ENCODE data around the gene CXorf58. TPM values are rescaled to one million over a fixed set of nuclear protein-coding genes. Genes with fewer than 3 reads are reported as not detected.

The CXorf58 gene
- polyA plus RNA-seq, 4 donors, result 0.04 to 0.54 (median 0.13) TPM; not detected in 1

GRCh38 chrX:23879380-23880090, 28.3 kb upstream of the CXorf58 start:
- WGBS, 3 donors, result 11 to 41% (median 17%) methylated on average over 2 of the region's 2 CpGs
- Histone ChIP-seq H3K27ac (ENCODE audit: low read depth in 1 of 3, low read length in 2 of 3) (peak overlapping the region in 2 of 3 donors; percentile 35 to 50), H3K36me3 (ENCODE audit: control insufficient read depth in 3 of 3, insufficient read depth in 2 of 3, low read depth in 1 of 3, low read length in 3 of 3) (peaks cover 0 to 2% (median 0%) of the 10 kb centered on the region in 3 donors), H3K4me3 (ENCODE audit: low read depth in 1 of 3, low read length in 3 of 3) (no peak overlapping the region), H3K9me3 (ENCODE audit: control insufficient read depth in 2 of 2, insufficient read depth in 1 of 2, low read depth in 1 of 2, low read length in 1 of 2) (no peaks in the 10 kb centered on the region), H3K4me1 (ENCODE audit: control insufficient read depth in 3 of 3, insufficient read depth in 2 of 3, low read depth in 1 of 3, low read length in 2 of 3) (peaks cover 0 to 14% (median 0%) of the 10 kb centered on the region in 3 donors), H3K27me3 (ENCODE audit: control insufficient read depth in 3 of 3, insufficient read depth in 3 of 3, low read length in 3 of 3) (no peaks in the 10 kb centered on the region)
- DNase-seq (peak in 1 of 2 donors; percentile 78), FAIRE-seq (no peak)

DNA sequence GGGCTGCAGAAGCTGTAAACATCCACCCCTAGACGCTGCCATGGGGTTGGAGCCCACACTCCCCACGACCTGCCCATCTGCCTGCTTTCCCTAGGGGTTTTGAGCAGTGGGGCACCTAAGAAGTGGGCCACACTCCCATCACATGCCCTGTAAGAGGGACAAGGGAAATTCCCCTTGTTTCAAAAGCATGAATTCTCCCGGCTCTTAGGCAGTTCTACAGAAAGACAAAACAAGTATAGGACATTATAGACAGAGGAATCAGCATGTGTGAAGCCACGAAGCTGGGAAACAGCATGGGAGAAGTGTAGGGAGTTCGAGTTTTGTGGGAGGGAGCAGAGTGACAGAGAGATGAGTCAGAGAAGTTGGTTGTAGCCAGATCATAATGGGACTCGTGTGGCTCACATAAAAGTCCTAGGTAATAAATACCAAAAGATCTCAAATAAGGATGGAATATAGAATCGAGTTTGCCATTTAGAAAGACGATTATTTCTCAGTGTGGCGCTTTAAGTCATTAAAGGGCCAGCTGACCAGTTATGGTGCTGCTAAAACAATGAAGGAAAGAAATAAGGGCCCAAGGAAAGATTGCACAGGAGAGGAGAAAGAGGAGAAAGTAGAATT, 24.0 kb upstream of the CXorf58 start:
- DNase-seq, result peak in 1 of 2 donors; percentile 40
- Histone ChIP-seq H3K9me3 (ENCODE audit: control insufficient read depth in 2 of 2, insufficient read depth in 1 of 2, low read depth in 1 of 2, low read length in 1 of 2) (no peaks in the 10 kb centered on the region), H3K27ac (ENCODE audit: low read depth in 1 of 3, low read length in 2 of 3) (peak overlapping the region in 1 of 3 donors; percentile 8), H3K27me3 (ENCODE audit: control insufficient read depth in 3 of 3, insufficient read depth in 3 of 3, low read length in 3 of 3) (no peaks in the 10 kb centered on the region), H3K4me3 (ENCODE audit: low read depth in 1 of 3, low read length in 3 of 3) (no peak overlapping the region), H3K4me1 (ENCODE audit: control insufficient read depth in 3 of 3, insufficient read depth in 2 of 3, low read depth in 1 of 3, low read length in 2 of 3) (peaks cover 0 to 22% (median 0%) of the 10 kb centered on the region in 3 donors), H3K36me3 (ENCODE audit: control insufficient read depth in 3 of 3, insufficient read depth in 2 of 3, low read depth in 1 of 3, low read length in 3 of 3) (no peaks in the 10 kb centered on the region)
- FAIRE-seq, result no peak
- WGBS, 3 donors, result 13 to 41% (median 40%) methylated on average over 9 of the region's 9 CpGs

GRCh38 chrX:23884427-23885024, 23.3 kb upstream of the CXorf58 start:
- Histone ChIP-seq H3K4me1 (ENCODE audit: control insufficient read depth in 3 of 3, insufficient read depth in 2 of 3, low read depth in 1 of 3, low read length in 2 of 3) (peaks cover 0 to 26% (median 0%) of the 10 kb centered on the region in 3 donors), H3K9me3 (ENCODE audit: control insufficient read depth in 2 of 2, insufficient read depth in 1 of 2, low read depth in 1 of 2, low read length in 1 of 2) (no peaks in the 10 kb centered on the region), H3K36me3 (ENCODE audit: control insufficient read depth in 3 of 3, insufficient read depth in 2 of 3, low read depth in 1 of 3, low read length in 3 of 3) (no peaks in the 10 kb centered on the region), H3K27me3 (ENCODE audit: control insufficient read depth in 3 of 3, insufficient read depth in 3 of 3, low read length in 3 of 3) (no peaks in the 10 kb centered on the region), H3K4me3 (ENCODE audit: low read depth in 1 of 3, low read length in 3 of 3) (no peak overlapping the region), H3K27ac (ENCODE audit: low read depth in 1 of 3, low read length in 2 of 3) (no peak overlapping the region)
- WGBS, 3 donors, result 67 to 88% (median 79%) methylated on average over 4 of the region's 4 CpGs
- no peak for FAIRE-seq
- no peak for DNase-seq

GRCh38 chrX:23885803-23886202, 22.0 kb upstream of the CXorf58 start:
- no peaks in the 10 kb centered on the region for H3K36me3 ChIP-seq (ENCODE audit: control insufficient read depth in 3 of 3, insufficient read depth in 2 of 3, low read depth in 1 of 3, low read length in 3 of 3)
- H3K27ac ChIP-seq (ENCODE audit: low read depth in 1 of 3, low read length in 2 of 3), result peak overlapping the region in 1 of 3 donors; percentile 24
- FAIRE-seq, result no peak
- peaks cover 0 to 24% (median 0%) of the 10 kb centered on the region in 3 donors for H3K4me1 ChIP-seq (ENCODE audit: control insufficient read depth in 3 of 3, insufficient read depth in 2 of 3, low read depth in 1 of 3, low read length in 2 of 3)
- 49 to 72% (median 55%) methylated on average over 3 of the region's 3 CpGs for WGBS, 3 donors
- no peak for DNase-seq
- no peak overlapping the region for H3K4me3 ChIP-seq (ENCODE audit: low read depth in 1 of 3, low read length in 3 of 3)
- H3K27me3 ChIP-seq (ENCODE audit: control insufficient read depth in 3 of 3, insufficient read depth in 3 of 3, low read length in 3 of 3), result no peaks in the 10 kb centered on the region
- H3K9me3 ChIP-seq (ENCODE audit: control insufficient read depth in 2 of 2, insufficient read depth in 1 of 2, low read depth in 1 of 2, low read length in 1 of 2), result no peaks in the 10 kb centered on the region

DNA sequence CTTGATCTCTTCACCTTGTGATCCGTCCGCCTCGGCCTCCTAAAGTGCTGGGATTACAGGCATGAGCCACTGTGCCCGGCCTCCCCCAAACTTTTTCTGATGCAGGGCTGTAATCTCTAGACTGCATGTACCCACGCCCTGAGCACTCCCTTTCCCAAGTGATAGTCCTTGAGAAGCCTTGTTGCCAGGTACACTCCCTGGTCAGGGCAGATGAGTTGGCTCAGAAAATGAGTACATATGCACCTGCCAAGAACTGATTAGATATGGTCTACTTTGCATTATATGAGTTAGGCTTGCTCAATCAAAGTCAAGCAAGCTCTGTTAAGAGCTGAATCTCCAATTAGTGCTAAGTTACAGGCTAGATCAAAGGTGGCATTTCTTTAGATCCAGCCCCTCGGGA, 20.4 kb upstream of the CXorf58 start:
- WGBS, 3 donors, result 30 to 64% (median 57%) methylated on average over 6 of the region's 6 CpGs
- no peak for FAIRE-seq
- Histone ChIP-seq H3K27ac (ENCODE audit: low read depth in 1 of 3, low read length in 2 of 3) (peak overlapping the region; percentile 54 to 85 (median 79)), H3K4me3 (ENCODE audit: low read depth in 1 of 3, low read length in 3 of 3) (no peak overlapping the region), H3K36me3 (ENCODE audit: control insufficient read depth in 3 of 3, insufficient read depth in 2 of 3, low read depth in 1 of 3, low read length in 3 of 3) (no peaks in the 10 kb centered on the region), H3K9me3 (ENCODE audit: control insufficient read depth in 2 of 2, insufficient read depth in 1 of 2, low read depth in 1 of 2, low read length in 1 of 2) (no peaks in the 10 kb centered on the region), H3K4me1 (ENCODE audit: control insufficient read depth in 3 of 3, insufficient read depth in 2 of 3, low read depth in 1 of 3, low read length in 2 of 3) (peaks cover 0 to 24% (median 0%) of the 10 kb centered on the region in 3 donors), H3K27me3 (ENCODE audit: control insufficient read depth in 3 of 3, insufficient read depth in 3 of 3, low read length in 3 of 3) (no peaks in the 10 kb centered on the region)
- DNase-seq, result peak; percentile 70 to 92

GRCh38 chrX:23887918-23888317, 19.9 kb upstream of the CXorf58 start:
- Histone ChIP-seq H3K4me3 (ENCODE audit: low read depth in 1 of 3, low read length in 3 of 3) (no peak overlapping the region), H3K4me1 (ENCODE audit: control insufficient read depth in 3 of 3, insufficient read depth in 2 of 3, low read depth in 1 of 3, low read length in 2 of 3) (peaks cover 0 to 24% (median 0%) of the 10 kb centered on the region in 3 donors), H3K36me3 (ENCODE audit: control insufficient read depth in 3 of 3, insufficient read depth in 2 of 3, low read depth in 1 of 3, low read length in 3 of 3) (no peaks in the 10 kb centered on the region), H3K27ac (ENCODE audit: low read depth in 1 of 3, low read length in 2 of 3) (peak overlapping the region; percentile 54 to 85 (median 79)), H3K27me3 (ENCODE audit: control insufficient read depth in 3 of 3, insufficient read depth in 3 of 3, low read length in 3 of 3) (no peaks in the 10 kb centered on the region), H3K9me3 (ENCODE audit: control insufficient read depth in 2 of 2, insufficient read depth in 1 of 2, low read depth in 1 of 2, low read length in 1 of 2) (no peaks in the 10 kb centered on the region)
- FAIRE-seq (no peak), DNase-seq (peak; percentile 59 to 74)
- WGBS, 3 donors, result 26 to 67% (median 56%) methylated on average over 4 of the region's 4 CpGs

DNA sequence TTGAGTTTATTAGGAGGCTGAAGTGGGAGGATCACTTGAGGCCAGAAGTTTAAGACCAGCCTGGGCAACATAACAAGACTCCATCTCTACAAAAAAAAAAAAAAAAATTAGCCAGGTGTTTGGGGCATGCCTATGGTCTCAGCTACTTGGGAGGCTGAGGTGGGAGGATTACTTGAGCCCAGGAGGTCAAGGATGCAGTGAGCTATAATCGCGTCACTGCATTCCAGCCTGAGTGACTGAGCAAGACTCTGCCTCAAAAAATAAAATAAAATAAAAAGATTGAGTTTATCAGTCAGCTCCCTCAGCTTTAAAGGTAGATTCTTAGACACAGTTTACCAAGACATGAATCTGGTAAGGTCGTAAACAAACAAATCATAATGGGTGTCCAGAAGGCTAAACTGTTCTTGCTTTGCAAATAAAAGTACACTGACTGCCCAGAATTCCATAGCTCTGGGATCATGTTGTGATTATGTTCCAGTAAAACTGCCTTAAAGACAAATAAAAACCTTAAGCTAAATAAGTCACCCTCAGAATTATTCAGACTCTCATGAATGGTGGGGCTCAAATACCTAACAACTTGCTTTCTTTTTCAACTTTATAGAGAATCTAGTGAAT, 18.8 kb upstream of the CXorf58 start:
- DNase-seq, result no peak
- peak overlapping the region in 1 of 3 donors; percentile 85 for H3K27ac ChIP-seq (ENCODE audit: low read depth in 1 of 3, low read length in 2 of 3)

GRCh38 chrX:23890933-23891332, 16.9 kb upstream of the CXorf58 start:
- 93 to 98% (median 95%) methylated on average over 4 of the region's 4 CpGs for WGBS, 3 donors
- Histone ChIP-seq H3K9me3 (ENCODE audit: control insufficient read depth in 2 of 2, insufficient read depth in 1 of 2, low read depth in 1 of 2, low read length in 1 of 2) (no peaks in the 10 kb centered on the region), H3K27ac (ENCODE audit: low read depth in 1 of 3, low read length in 2 of 3) (no peak overlapping the region), H3K4me3 (ENCODE audit: low read depth in 1 of 3, low read length in 3 of 3) (no peak overlapping the region), H3K4me1 (ENCODE audit: control insufficient read depth in 3 of 3, insufficient read depth in 2 of 3, low read depth in 1 of 3, low read length in 2 of 3) (peaks cover 0 to 15% (median 0%) of the 10 kb centered on the region in 3 donors), H3K27me3 (ENCODE audit: control insufficient read depth in 3 of 3, insufficient read depth in 3 of 3, low read length in 3 of 3) (no peaks in the 10 kb centered on the region), H3K36me3 (ENCODE audit: control insufficient read depth in 3 of 3, insufficient read depth in 2 of 3, low read depth in 1 of 3, low read length in 3 of 3) (no peaks in the 10 kb centered on the region)
- no peak for DNase-seq
- FAIRE-seq, result no peak

More for the DNA sequence above, 18.8 kb upstream of the CXorf58 start:
- no peak overlapping the region for H3K4me3 ChIP-seq (ENCODE audit: low read depth in 1 of 3, low read length in 3 of 3)
- H3K9me3 ChIP-seq (ENCODE audit: control insufficient read depth in 2 of 2, insufficient read depth in 1 of 2, low read depth in 1 of 2, low read length in 1 of 2), result no peaks in the 10 kb centered on the region
- no peaks in the 10 kb centered on the region for H3K27me3 ChIP-seq (ENCODE audit: control insufficient read depth in 3 of 3, insufficient read depth in 3 of 3, low read length in 3 of 3)
- no peak for FAIRE-seq
- H3K36me3 ChIP-seq (ENCODE audit: control insufficient read depth in 3 of 3, insufficient read depth in 2 of 3, low read depth in 1 of 3, low read length in 3 of 3), result no peaks in the 10 kb centered on the region
- 69 to 83% (median 82%) methylated on average over 3 of the region's 3 CpGs for WGBS, 3 donors
- H3K4me1 ChIP-seq (ENCODE audit: control insufficient read depth in 3 of 3, insufficient read depth in 2 of 3, low read depth in 1 of 3, low read length in 2 of 3), result peaks cover 0 to 18% (median 0%) of the 10 kb centered on the region in 3 donors

Data from small intestine (tissue), 7 donors.